GM23338 (cell line): Measurements from ENCODE around the gene FMR1. TPM values are rescaled to one million over a fixed set of nuclear protein-coding genes. Genes with fewer than 3 reads are reported as not detected.

Source experiments
- ATAC-seq: fragments of 200-7000 bp; cut with Tn5 transposase; 3 replicates; pipeline ENCODE4 v1.9.1; 2020
- DNase-seq: peaks from one replicate; pipeline ENCODE4 v3.0.0-alpha.2; 2015; ENCODE audit warnings: low spot score
- H2AFZ ChIP-seq: fragments of 200-600 bp; sonication (generic); 2 replicates; pipeline ENCODE4 v1.8.0; 2016; ENCODE audit warnings: antibody characterized with exemption, mild to moderate bottlenecking, moderate library complexity
- H3F3A ChIP-seq: fragments of 200-600 bp; sonication (generic); replicated peaks from 2 replicates; pipeline ENCODE4 v1.8.0; 2017; ENCODE audit warnings: antibody characterized with exemption, mixed run types, low read depth
- H3K27ac ChIP-seq: fragments of 200-600 bp; sonication (generic); 2 replicates; pipeline ENCODE4 v1.6.1; 2016; ENCODE audit warnings: low read depth
- H3K27me3 ChIP-seq: fragments of 200-600 bp; sonication (generic); 2 replicates; pipeline ENCODE4 v1.8.0; 2016; ENCODE audit warnings: mild to moderate bottlenecking, mixed run types, moderate library complexity; ENCODE audit not compliant: insufficient read depth
- H3K36me3 ChIP-seq: fragments of 200-600 bp; sonication (generic); 2 replicates; pipeline ENCODE4 v1.8.0; 2016; ENCODE audit warnings: mild to moderate bottlenecking; ENCODE audit not compliant: insufficient read depth
- H3K4me1 ChIP-seq: fragments of 200-600 bp; sonication (generic); 2 replicates; pipeline ENCODE4 v1.8.0; 2016; ENCODE audit warnings: mild to moderate bottlenecking, moderate library complexity; ENCODE audit not compliant: insufficient read depth
- H3K4me2 ChIP-seq: fragments of 200-600 bp; sonication (generic); 2 replicates; pipeline ENCODE4 v1.7.1; 2017; ENCODE audit warnings: mixed run types
- H3K4me3 ChIP-seq: fragments of 200-600 bp; sonication (generic); 2 replicates; pipeline ENCODE4 v1.6.1; 2016; ENCODE audit warnings: mixed run types
- H3K79me2 ChIP-seq: fragments of 200-600 bp; sonication (generic); replicated peaks from 2 replicates; pipeline ENCODE4 v1.8.0; 2017; ENCODE audit warnings: mild to moderate bottlenecking; ENCODE audit not compliant: insufficient read depth
- H3K9me2 ChIP-seq: fragments of 200-600 bp; sonication (generic); 2 replicates; pipeline ENCODE4 v1.8.0; 2017; ENCODE audit not compliant: insufficient read depth
- H4K20me1 ChIP-seq: fragments of 200-600 bp; sonication (generic); replicated peaks from 2 replicates; pipeline ENCODE4 v1.8.0; 2017; ENCODE audit warnings: mild to moderate bottlenecking; ENCODE audit not compliant: insufficient read depth
- H3K27ac Mint-ChIP-seq: 2 replicates; pipeline ENCODE4 v1.8.0; 2020; ENCODE audit warnings: inconsistent platforms, mild to moderate bottlenecking, moderate library complexity, mixed read lengths
- H3K27me3 Mint-ChIP-seq: 3 replicates; pipeline ENCODE4 v1.8.0; 2022; ENCODE audit warnings: low read depth, mild to moderate bottlenecking, moderate library complexity, mixed read lengths, inconsistent platforms; ENCODE audit not compliant: insufficient read depth, poor library complexity
- H3K36me3 Mint-ChIP-seq: 3 replicates; pipeline ENCODE4 v1.8.0; 2021; ENCODE audit warnings: low read depth, mild to moderate bottlenecking, inconsistent platforms, moderate library complexity, mixed read lengths
- H3K4me1 Mint-ChIP-seq: 3 replicates; pipeline ENCODE4 v1.8.0; 2020; ENCODE audit warnings: mild to moderate bottlenecking, inconsistent platforms, mixed read lengths
- H3K4me3 Mint-ChIP-seq: 3 replicates; pipeline ENCODE4 v1.8.0; 2021; ENCODE audit warnings: moderate library complexity, mild to moderate bottlenecking, inconsistent platforms, mixed read lengths
- H3K9me3 Mint-ChIP-seq: 3 replicates; pipeline ENCODE4 v1.8.0; 2020; ENCODE audit warnings: moderate library complexity, mild to moderate bottlenecking, inconsistent platforms, mixed read lengths
- CREB1 ChIP-seq: fragments of 250-450 bp; sonication (Bioruptor Pico); IDR thresholded peaks from 2 replicates; pipeline ENCODE4 v1.5.0; 2020; ENCODE audit warnings: low read depth, mild to moderate bottlenecking, moderate library complexity
- EZH2 ChIP-seq: fragments of 200-600 bp; sonication (generic); IDR thresholded peaks from one replicate; pipeline ENCODE4 v1.8.0; 2017; ENCODE audit warnings: antibody characterized with exemption, mild to moderate bottlenecking, low read depth; ENCODE audit not compliant: unreplicated experiment
- EZH2phosphoT487 ChIP-seq: fragments of 200-600 bp; sonication (generic); IDR thresholded peaks from one replicate; pipeline ENCODE4 v1.8.1; 2018; ENCODE audit warnings: antibody characterized with exemption; ENCODE audit not compliant: unreplicated experiment
- NANOG ChIP-seq: IDR thresholded peaks from 2 replicates; pipeline ENCODE4 v1.6.1; 2016; ENCODE audit warnings: antibody characterized with exemption, borderline replicate concordance
- ZNF114 ChIP-seq: fragments of 250-450 bp; sonication (Bioruptor Pico); IDR thresholded peaks from 2 replicates; pipeline ENCODE4 v1.5.0; 2020; ENCODE audit warnings: mild to moderate bottlenecking, moderate library complexity
- ZNF331 ChIP-seq: fragments of 250-450 bp; sonication (Bioruptor Pico); IDR thresholded peaks from 2 replicates; pipeline ENCODE4 v1.5.0; 2020; ENCODE audit warnings: low read depth, mild to moderate bottlenecking, moderate library complexity
- polyA plus RNA-seq: library from polyadenylated mRNA; unstranded; fragments of >200 nt; fragmentation: Nextera tagmentation; extraction: Ambion mirVana; gene quantifications from 2 replicates; pipeline ENCODE4 v1.2.1, GENCODE V29; 2016
- total RNA-seq: library from RNA; depleted of rRNA; stranded (reverse); fragments of >200 nt; shearing (Covaris generic); gene quantifications from 2 replicates; pipeline ENCODE4 v1.2.3, GENCODE V29; 2014
- TF ChIP-seq, protein P1 (sequence below): fragments of 250-450 bp; sonication (Bioruptor Pico); IDR thresholded peaks from 2 replicates; pipeline ENCODE4 v1.5.0; 2020; ENCODE audit warnings: mild to moderate bottlenecking, moderate library complexity

FMR1 gene
- total and polyA plus RNA-seq, 2 experiments from 2014 or later: 17.1 to 44.3 TPM

DNA sequence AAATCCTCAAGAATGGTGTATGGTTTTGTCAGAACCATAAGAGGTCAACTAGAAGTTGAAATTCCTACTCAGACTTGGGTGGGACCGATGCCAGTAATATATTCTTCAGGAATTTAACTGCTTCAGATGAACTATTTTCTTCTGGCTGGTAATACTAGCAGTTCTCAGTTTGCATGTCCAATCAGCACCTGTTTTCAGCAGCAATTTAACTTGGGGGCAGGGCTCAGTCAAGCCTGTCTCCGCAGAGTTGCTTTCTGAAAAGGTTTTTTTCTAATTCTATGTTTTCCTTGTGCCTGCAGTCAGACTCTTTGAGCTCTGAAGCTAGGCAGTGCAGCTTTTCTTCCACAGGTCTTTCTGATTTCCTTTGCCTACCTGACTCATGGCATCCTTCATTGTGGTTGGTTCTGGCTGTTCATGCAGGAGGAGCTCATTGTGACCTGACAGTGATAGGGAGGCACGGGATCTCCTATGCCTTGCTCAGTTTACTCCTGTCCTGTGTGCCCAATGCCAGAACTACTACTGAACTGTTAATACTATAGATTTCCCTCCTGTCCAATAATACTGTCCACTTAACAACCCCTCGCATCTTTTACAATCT lies 17.3 kb upstream of the FMR1 start:
- DNase-seq (no peak), ATAC-seq (no peak)
- H3K27ac Mint-ChIP-seq: no peak overlapping the region
- H3K79me2 ChIP-seq: no peaks in the 10 kb centered on the region
- H3F3A ChIP-seq: no peaks in the 10 kb centered on the region
- no peak overlapping the region for H3K4me2 ChIP-seq
- no peak overlapping the region for H3K4me3 ChIP-seq
- H2AFZ ChIP-seq: 0 out of 2 replicates have a peak overlapping the region, but pooled peaks have one; percentile 28
- H4K20me1 ChIP-seq: no peaks in the 10 kb centered on the region
- TF ChIP-seq ZNF114 (no peak), EZH2phosphoT487 (no peak)
- TF ChIP-seq, protein P1, sequence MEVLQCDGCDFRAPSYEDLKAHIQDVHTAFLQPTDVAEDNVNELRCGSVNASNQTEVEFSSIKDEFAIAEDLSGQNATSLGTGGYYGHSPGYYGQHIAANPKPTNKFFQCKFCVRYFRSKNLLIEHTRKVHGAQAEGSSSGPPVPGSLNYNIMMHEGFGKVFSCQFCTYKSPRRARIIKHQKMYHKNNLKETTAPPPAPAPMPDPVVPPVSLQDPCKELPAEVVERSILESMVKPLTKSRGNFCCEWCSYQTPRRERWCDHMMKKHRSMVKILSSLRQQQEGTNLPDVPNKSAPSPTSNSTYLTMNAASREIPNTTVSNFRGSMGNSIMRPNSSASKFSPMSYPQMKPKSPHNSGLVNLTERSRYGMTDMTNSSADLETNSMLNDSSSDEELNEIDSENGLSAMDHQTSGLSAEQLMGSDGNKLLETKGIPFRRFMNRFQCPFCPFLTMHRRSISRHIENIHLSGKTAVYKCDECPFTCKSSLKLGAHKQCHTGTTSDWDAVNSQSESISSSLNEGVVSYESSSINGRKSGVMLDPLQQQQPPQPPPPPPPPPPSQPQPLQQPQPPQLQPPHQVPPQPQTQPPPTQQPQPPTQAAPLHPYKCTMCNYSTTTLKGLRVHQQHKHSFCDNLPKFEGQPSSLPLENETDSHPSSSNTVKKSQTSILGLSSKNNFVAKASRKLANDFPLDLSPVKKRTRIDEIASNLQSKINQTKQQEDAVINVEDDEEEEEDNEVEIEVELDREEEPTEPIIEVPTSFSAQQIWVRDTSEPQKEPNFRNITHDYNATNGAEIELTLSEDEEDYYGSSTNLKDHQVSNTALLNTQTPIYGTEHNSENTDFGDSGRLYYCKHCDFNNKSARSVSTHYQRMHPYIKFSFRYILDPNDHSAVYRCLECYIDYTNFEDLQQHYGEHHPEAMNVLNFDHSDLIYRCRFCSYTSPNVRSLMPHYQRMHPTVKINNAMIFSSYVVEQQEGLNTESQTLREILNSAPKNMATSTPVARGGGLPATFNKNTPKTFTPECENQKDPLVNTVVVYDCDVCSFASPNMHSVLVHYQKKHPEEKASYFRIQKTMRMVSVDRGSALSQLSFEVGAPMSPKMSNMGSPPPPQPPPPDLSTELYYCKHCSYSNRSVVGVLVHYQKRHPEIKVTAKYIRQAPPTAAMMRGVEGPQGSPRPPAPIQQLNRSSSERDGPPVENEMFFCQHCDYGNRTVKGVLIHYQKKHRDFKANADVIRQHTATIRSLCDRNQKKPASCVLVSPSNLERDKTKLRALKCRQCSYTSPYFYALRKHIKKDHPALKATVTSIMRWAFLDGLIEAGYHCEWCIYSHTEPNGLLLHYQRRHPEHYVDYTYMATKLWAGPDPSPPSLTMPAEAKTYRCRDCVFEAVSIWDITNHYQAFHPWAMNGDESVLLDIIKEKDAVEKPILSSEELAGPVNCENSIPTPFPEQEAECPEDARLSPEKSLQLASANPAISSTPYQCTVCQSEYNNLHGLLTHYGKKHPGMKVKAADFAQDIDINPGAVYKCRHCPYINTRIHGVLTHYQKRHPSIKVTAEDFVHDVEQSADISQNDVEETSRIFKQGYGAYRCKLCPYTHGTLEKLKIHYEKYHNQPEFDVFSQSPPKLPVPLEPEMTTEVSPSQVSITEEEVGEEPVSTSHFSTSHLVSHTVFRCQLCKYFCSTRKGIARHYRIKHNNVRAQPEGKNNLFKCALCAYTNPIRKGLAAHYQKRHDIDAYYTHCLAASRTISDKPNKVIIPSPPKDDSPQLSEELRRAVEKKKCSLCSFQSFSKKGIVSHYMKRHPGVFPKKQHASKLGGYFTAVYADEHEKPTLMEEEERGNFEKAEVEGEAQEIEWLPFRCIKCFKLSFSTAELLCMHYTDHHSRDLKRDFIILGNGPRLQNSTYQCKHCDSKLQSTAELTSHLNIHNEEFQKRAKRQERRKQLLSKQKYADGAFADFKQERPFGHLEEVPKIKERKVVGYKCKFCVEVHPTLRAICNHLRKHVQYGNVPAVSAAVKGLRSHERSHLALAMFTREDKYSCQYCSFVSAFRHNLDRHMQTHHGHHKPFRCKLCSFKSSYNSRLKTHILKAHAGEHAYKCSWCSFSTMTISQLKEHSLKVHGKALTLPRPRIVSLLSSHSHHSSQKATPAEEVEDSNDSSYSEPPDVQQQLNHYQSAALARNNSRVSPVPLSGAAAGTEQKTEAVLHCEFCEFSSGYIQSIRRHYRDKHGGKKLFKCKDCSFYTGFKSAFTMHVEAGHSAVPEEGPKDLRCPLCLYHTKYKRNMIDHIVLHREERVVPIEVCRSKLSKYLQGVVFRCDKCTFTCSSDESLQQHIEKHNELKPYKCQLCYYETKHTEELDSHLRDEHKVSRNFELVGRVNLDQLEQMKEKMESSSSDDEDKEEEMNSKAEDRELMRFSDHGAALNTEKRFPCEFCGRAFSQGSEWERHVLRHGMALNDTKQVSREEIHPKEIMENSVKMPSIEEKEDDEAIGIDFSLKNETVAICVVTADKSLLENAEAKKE (CRISPR knock-in tag): no peak
- H3K27me3 ChIP-seq: no peaks in the 10 kb centered on the region
- no peaks in the 10 kb centered on the region for H3K4me1 ChIP-seq
- no peak overlapping the region for H3K4me3 Mint-ChIP-seq
- H3K4me1 Mint-ChIP-seq: peaks cover 8% of the 10 kb centered on the region; the same call in 2 of the 3 replicates
- no peak overlapping the region for H3K27ac ChIP-seq
- H3K36me3 Mint-ChIP-seq: no peaks in the 10 kb centered on the region
- H3K36me3 ChIP-seq: no peaks in the 10 kb centered on the region
- H3K27me3 Mint-ChIP-seq: peaks cover 3% of the 10 kb centered on the region
- no peaks in the 10 kb centered on the region for H3K9me3 Mint-ChIP-seq
- no peaks in the 10 kb centered on the region for H3K9me2 ChIP-seq

DNA sequence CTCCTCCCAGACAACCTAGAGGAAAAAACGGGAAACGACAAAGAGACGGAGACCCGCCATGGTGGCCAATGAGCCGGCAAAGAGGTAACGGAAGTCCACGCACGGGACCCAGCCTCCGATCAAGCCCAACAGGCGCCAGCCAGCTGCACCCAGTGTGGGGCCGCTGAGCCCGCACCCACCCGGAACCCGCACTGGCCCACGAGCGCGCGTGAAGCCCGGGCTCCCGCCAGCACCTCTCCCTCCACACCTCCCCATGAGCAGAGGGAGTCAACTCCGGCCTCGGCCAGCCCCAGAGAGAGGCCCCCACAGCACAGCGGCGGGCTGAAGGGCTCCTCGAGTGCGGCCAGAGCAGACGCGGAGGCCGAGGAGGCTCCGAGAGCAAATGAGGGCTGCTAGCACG lies 14.6 kb upstream of the FMR1 start:
- H3K9me3 Mint-ChIP-seq: no peaks in the 10 kb centered on the region
- H3K9me2 ChIP-seq: no peaks in the 10 kb centered on the region; the same call in 1 of the 2 replicates
- TF ChIP-seq CREB1 (CRISPR knock-in tag) (no peak), EZH2 (no peak), ZNF331 (CRISPR knock-in tag) (no peak), NANOG (no peak)

More for the DNA sequence above, 14.6 kb upstream of the FMR1 start:
- Histone ChIP-seq H3K27ac (no peak overlapping the region), H3K4me2 (no peak overlapping the region), H3K4me3 (no peak overlapping the region), H3F3A (no peaks in the 10 kb centered on the region), H3K36me3 (no peaks in the 10 kb centered on the region), H4K20me1 (no peaks in the 10 kb centered on the region), H3K4me1 (peaks cover 3% of the 10 kb centered on the region), H2AFZ (no peak overlapping the region), H3K27me3 (no peaks in the 10 kb centered on the region), H3K79me2 (no peaks in the 10 kb centered on the region)
- H3K27ac Mint-ChIP-seq: no peak overlapping the region
- peaks cover 5% of the 10 kb centered on the region for H3K27me3 Mint-ChIP-seq
- ATAC-seq: no peak
- no peak for DNase-seq
- H3K4me1 Mint-ChIP-seq: peaks cover 13% of the 10 kb centered on the region; the same call in 2 of the 3 replicates
- H3K4me3 Mint-ChIP-seq: no peak overlapping the region
- no peaks in the 10 kb centered on the region for H3K36me3 Mint-ChIP-seq
